Aorta (tissue), 5 donors: Measurements from ENCODE around the gene COPE. TPM values are rescaled to one million over a fixed set of nuclear protein-coding genes. Genes with fewer than 3 reads are reported as not detected.

Experiments used
- ATAC-seq: fragments of 200-7000 bp; cut with Tn5 transposase; one replicate; pipeline ENCODE4 v1.9.1; 2022; ENCODE audit warnings: moderate library complexity; ENCODE audit not compliant: low FRiP score
- DNase-seq, 2 donors: peaks; one replicate each; pipeline ENCODE4 v3.0.0-alpha.2; 2020
- H3K27ac ChIP-seq, 2 donors: one replicate each; pipeline ENCODE4 v1.5.1; 2013; ENCODE audit warnings: low read length in 2 of 2, mild to moderate bottlenecking in 2 of 2, moderate library complexity in 2 of 2, control low read depth in 1 of 2, inconsistent platforms in 1 of 2, low read depth in 1 of 2
- H3K27me3 ChIP-seq, 2 donors: one replicate each; pipeline ENCODE4 v1.6.1; 2013; ENCODE audit warnings: control low read depth in 1 of 2, low read length in 1 of 2, mild to moderate bottlenecking in 1 of 2, moderate library complexity in 1 of 2; ENCODE audit not compliant: insufficient read depth in 2 of 2, control insufficient read depth in 1 of 2
- H3K36me3 ChIP-seq, 2 donors: one replicate each; pipeline ENCODE4 v1.6.1; 2013; ENCODE audit warnings: control low read depth in 1 of 2, low read length in 1 of 2, mild to moderate bottlenecking in 1 of 2; ENCODE audit not compliant: insufficient read depth in 2 of 2, control insufficient read depth in 1 of 2
- H3K4me1 ChIP-seq, 2 donors: one replicate each; pipeline ENCODE4 v1.6.1; 2013; ENCODE audit warnings: low read length in 2 of 2, control low read depth in 1 of 2, mild to moderate bottlenecking in 1 of 2, moderate library complexity in 1 of 2; ENCODE audit not compliant: insufficient read depth in 2 of 2, control insufficient read depth in 1 of 2
- H3K4me3 ChIP-seq, 2 donors: one replicate each; pipeline ENCODE4 v1.5.1; 2013; ENCODE audit warnings: low read length in 2 of 2, control low read depth in 1 of 2, mild to moderate bottlenecking in 1 of 2
- H3K9me3 ChIP-seq: one replicate; pipeline ENCODE4 v1.6.1; 2013; ENCODE audit warnings: mild to moderate bottlenecking, low read length; ENCODE audit not compliant: control insufficient read depth
- WGBS, 2 donors: extraction: QIAGEN DNeasy Blood & Tissue Kit; methylation state at CpG; one replicate each; pipeline ENCODE4 v1.1.7; 2013; 5-methylcytosine and 5-hydroxymethylcytosine counted together
- intact Hi-C, 2 donors: fragments of 100-400 bp; cut with DNase I; formaldehyde crosslinking; loops; one replicate each; pipeline versions ENCODE4 v1.14.2 to v1.15.0; 2022
- polyA plus RNA-seq, 2 donors: library from polyadenylated mRNA; stranded (reverse); fragments of 200-250 nt; gene quantifications; one replicate each; pipeline ENCODE4 v1.2.3, GENCODE V29; 2013
- total RNA-seq, 2 donors: library from RNA; stranded (reverse); fragmentation: NEBNext Ultra II Directional; extraction: Animal tissue kit (Norgen Biotek cat#: 25700); gene quantifications; one replicate each; pipeline ENCODE4 v1.2.1, GENCODE V29; 2021
- donor health status: healthy with polysubstance abuse.
- donor health status: Bipolar disorder and iron deficiency.
- donor health status: DM: no; HTN: no; CAD: no.
- donor health status: DM: no; HTN: no; CAD: no.
- donor health status: DM: yes; HTN: yes; CAD: no.

The COPE gene
- total and polyA plus RNA-seq, 4 donors = 121 to 180 (median 148) TPM

- Histone ChIP-seq H3K4me3 (no peak overlapping the region), H3K9me3 (no peaks in the 10 kb centered on the region), H3K4me1 (no peaks in the 10 kb centered on the region), H3K27me3 (no peaks in the 10 kb centered on the region), H3K27ac (no peak overlapping the region), H3K36me3 (no peaks in the 10 kb centered on the region)
- WGBS, 2 donors = 86 to 88% methylated on average over 6 of the region's 6 CpGs
- intact Hi-C loops = no loop called here
- no peak for DNase-seq
- ATAC-seq = no peak
These were observed 23.5 kb upstream of the COPE start for GRCh38 chr19:18942692-18943091.

DNA sequence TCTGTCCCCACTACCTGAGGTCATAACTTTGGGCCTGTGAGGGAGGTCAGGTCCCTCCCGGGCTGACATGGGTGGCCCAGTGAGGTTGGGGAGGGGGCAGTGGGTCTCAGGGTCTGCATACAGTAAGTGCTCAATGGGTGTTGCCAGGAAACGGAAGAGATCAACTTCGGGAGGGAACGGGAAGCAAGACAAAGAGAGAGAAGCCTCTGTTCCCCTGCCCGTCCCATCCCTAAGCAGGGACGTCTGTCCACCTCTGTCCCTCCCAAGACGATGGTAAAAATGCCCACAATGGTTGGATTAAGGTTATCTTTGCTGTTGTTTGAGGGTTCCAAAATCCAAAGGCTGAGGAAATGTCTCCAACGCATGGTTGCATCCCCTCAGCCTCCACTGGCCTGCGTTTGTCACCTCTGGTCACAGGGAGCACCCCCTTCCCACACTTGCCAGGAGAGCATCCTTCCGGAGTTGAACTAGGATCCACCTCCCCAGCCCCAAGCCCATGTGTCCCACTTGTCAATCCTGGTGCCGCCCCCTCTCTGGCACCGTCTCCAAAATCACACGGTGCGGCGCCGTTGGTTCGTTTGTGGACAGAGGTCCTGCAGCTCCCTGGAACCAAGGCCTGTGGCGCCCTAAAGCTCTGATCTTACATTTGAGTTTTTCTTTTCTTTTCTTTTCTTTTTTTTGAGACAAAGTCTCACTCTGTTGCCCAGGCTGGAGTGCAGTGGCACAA lies 22.6 kb upstream of the COPE start:
- Histone ChIP-seq H3K9me3 (no peaks in the 10 kb centered on the region), H3K27ac (no peak overlapping the region), H3K4me3 (no peak overlapping the region), H3K4me1 (no peaks in the 10 kb centered on the region), H3K36me3 (no peaks in the 10 kb centered on the region), H3K27me3 (no peaks in the 10 kb centered on the region)
- 73 to 74% methylated on average over 18 of the region's 18 CpGs for WGBS, 2 donors
- DNase-seq = no peak
- peak; percentile 30 for ATAC-seq
- intact Hi-C loops = loop anchor here in 1 of 2 donors (2.0 kb wide), 1 partner anchor 45 kb away; no protein-coding TSS in a partner anchor

GRCh38 chr19:18940769-18941627 lies 21.8 kb upstream of the COPE start, which contains the start of gene HOMER3:
TSS of gene HOMER3 (minus strand) at chr19:18941217. CDS start at chr19:18938982, 2,235 bp downstream.
- Histone ChIP-seq H3K36me3 (no peaks in the 10 kb centered on the region), H3K4me1 (no peaks in the 10 kb centered on the region), H3K4me3 (peak within 1 kb of the TSS; percentile 81 to 91), H3K27me3 (no peaks in the 10 kb centered on the region), H3K27ac (no peak within 1 kb of the TSS), H3K9me3 (no peaks in the 10 kb centered on the region)
- peak; percentile 82 for ATAC-seq
- intact Hi-C loops = loop anchor here in 1 of 2 donors (2.0 kb wide), 1 partner anchor 46 kb away; no protein-coding TSS in a partner anchor
- 2% methylated on average over 47 to 80 of the region's 81 CpGs for WGBS, 2 donors
- peak; percentile 86 to 96 for DNase-seq

- H3K27ac ChIP-seq = no peak overlapping the region
- no peaks in the 10 kb centered on the region for H3K36me3 ChIP-seq
- H3K27me3 ChIP-seq = no peaks in the 10 kb centered on the region
- WGBS, 2 donors = 0% methylated on average over 45 to 47 of the region's 47 CpGs
- H3K4me1 ChIP-seq = no peaks in the 10 kb centered on the region
- peak; percentile 58 for ATAC-seq
- H3K9me3 ChIP-seq = no peaks in the 10 kb centered on the region
- intact Hi-C loops = loop anchor here in 1 of 2 donors (2.0 kb wide), 1 partner anchor 47 kb away; no protein-coding TSS in a partner anchor
- H3K4me3 ChIP-seq = peak overlapping the region; percentile 81 to 91
- peak; percentile 76 to 89 for DNase-seq
These were observed 21.0 kb upstream of the COPE start for GRCh38 chr19:18939922-18940768.

DNA sequence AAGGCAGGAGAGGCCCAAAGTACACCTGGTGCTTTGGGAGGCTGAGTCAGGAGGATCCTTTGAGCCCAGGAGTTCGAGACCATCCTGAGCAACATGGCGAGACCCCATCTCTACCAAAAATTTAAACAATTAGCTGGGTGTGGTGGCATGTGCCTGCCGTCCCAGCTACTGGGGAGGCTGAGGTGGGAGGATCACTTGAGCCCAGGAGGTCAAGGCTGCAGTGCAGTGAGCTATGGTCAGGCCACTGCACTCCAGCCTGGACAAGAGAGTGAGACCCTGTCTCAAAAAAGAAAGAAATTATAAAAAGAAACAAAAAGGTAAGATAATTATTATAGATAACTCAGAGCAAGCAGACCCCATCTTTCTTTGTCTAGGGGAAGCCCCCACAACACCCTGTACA lies 20.0 kb upstream of the COPE start:
- no peak overlapping the region for H3K27ac ChIP-seq
- no peak overlapping the region for H3K4me3 ChIP-seq

DNA sequence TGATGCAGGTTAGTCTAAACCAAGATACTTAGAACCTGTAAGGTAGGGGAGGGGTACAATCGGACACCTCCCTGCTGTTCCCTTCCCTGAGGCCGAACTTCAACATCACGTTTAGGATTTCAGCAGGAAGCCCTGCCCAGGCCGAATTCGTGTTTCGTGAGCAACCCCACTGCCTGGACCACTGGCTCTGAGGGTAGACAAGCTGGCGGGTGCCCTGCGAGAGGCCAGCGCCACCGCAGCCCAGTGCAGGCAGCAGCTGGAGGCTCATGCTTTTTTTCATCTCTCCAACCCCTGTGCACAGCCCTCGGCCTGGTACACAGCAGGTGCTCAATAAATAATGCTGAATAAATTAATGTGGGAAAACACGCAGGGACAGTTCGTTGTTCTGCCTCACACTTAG lies 14.1 kb upstream of the COPE start:
- DNase-seq = no peak
- H3K36me3 ChIP-seq = no peaks in the 10 kb centered on the region
- H3K4me3 ChIP-seq = no peak overlapping the region
- H3K27ac ChIP-seq = no peak overlapping the region
- 86 to 89% methylated on average over 13 of the region's 13 CpGs for WGBS, 2 donors
- no peaks in the 10 kb centered on the region for H3K4me1 ChIP-seq
- no peaks in the 10 kb centered on the region for H3K9me3 ChIP-seq
- intact Hi-C loops = no loop called here
- no peak for ATAC-seq
- H3K27me3 ChIP-seq = no peaks in the 10 kb centered on the region

More for the DNA sequence above, 20.0 kb upstream of the COPE start:
- DNase-seq (no peak), ATAC-seq (no peak)
- intact Hi-C loops = no loop called here
- 88 to 91% methylated on average over 3 of the region's 3 CpGs for WGBS, 2 donors
- Histone ChIP-seq H3K9me3 (no peaks in the 10 kb centered on the region), H3K4me1 (no peaks in the 10 kb centered on the region), H3K36me3 (no peaks in the 10 kb centered on the region), H3K27me3 (no peaks in the 10 kb centered on the region)

GRCh38 chr19:18932216-18932841 lies 13.1 kb upstream of the COPE start:
- peak; percentile 90 to 95 for DNase-seq
- Histone ChIP-seq H3K36me3 (no peaks in the 10 kb centered on the region), H3K27ac (no peak overlapping the region), H3K4me3 (no peak overlapping the region), H3K27me3 (no peaks in the 10 kb centered on the region), H3K4me1 (no peaks in the 10 kb centered on the region), H3K9me3 (no peaks in the 10 kb centered on the region)
- peak; percentile 81 for ATAC-seq
- intact Hi-C loops = no loop called here
- 39 to 41% methylated on average over 35 to 37 of the region's 37 CpGs for WGBS, 2 donors
